Measurements from ENCODE around the gene GOLT1B.

DNA sequence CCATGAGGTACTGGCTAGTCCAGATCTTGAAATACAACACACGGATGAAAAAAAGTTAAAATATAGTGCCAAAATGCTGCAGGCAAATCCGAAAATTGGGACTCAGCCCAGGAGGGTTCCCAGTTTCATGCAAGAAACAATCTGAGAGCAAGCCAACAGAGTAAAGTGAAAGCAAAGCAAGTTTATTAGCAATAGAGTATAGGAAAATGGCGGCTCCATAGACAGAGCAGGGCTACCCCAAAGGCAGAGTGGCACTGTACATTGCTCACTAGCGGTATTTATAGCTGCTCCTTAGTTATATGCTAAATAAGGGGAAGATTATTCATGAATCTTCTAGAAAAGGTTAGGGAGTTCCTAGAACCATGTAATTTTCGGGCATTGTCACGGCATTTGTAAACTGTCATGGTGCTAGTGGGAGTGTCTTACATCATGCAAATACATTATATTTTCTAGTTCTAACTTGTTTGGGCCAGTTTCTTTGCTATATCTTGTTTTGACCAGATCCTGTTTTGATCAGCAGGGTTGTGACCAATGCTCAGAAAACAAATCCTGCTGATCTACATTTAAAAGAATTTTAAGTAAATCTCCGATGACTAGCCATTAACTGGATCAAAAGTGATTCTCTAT lies 29.3 kb upstream of the GOLT1B start:
- no peak for TF ChIP-seq EP300 (IDR thresholded peaks at IDR 0.05)
- TF ChIP-seq, protein P1, sequence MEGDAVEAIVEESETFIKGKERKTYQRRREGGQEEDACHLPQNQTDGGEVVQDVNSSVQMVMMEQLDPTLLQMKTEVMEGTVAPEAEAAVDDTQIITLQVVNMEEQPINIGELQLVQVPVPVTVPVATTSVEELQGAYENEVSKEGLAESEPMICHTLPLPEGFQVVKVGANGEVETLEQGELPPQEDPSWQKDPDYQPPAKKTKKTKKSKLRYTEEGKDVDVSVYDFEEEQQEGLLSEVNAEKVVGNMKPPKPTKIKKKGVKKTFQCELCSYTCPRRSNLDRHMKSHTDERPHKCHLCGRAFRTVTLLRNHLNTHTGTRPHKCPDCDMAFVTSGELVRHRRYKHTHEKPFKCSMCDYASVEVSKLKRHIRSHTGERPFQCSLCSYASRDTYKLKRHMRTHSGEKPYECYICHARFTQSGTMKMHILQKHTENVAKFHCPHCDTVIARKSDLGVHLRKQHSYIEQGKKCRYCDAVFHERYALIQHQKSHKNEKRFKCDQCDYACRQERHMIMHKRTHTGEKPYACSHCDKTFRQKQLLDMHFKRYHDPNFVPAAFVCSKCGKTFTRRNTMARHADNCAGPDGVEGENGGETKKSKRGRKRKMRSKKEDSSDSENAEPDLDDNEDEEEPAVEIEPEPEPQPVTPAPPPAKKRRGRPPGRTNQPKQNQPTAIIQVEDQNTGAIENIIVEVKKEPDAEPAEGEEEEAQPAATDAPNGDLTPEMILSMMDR (IDR thresholded peaks at IDR 0.05) = no peak
